ENCODE data around the gene NOP14.
"Not testable (repeated sequence)": the region's sequence is repeated elsewhere in the genome, so short reads cannot be mapped to it uniquely, and the experiment has no call there.

The NOP14 gene

GRCh38 chr4:2942532-2943363 lies 20.5 kb downstream of the NOP14 start:
- DNase-seq (ENCODE audit: low read depth in 3 of 3): no peak

DNA sequence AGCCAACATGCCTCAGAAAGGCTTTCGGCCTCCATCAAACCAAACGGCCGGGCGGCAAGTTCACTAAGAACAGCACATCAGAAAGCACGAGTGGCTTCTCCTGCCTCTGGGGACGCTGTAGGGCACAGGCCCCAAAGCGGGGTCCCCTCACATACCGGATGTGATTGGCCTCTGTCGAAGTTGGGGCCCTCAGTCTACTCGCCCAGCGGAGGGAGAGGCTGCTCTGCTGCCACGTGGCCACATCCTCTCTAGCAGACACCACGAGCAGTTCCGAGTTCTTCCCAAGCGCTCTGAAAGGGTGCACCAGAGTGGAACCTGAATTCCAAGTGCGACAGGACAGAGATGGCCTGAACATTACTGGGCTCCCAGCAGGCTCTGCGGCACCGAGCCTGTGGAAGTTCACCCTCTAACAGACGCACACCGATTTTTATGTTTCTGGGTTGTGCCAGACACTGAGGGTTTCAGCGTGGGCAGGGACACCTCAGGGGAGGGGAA lies 21.1 kb downstream of the NOP14 start:
- no peak for DNase-seq (ENCODE audit: low read depth in 3 of 3)

DNA sequence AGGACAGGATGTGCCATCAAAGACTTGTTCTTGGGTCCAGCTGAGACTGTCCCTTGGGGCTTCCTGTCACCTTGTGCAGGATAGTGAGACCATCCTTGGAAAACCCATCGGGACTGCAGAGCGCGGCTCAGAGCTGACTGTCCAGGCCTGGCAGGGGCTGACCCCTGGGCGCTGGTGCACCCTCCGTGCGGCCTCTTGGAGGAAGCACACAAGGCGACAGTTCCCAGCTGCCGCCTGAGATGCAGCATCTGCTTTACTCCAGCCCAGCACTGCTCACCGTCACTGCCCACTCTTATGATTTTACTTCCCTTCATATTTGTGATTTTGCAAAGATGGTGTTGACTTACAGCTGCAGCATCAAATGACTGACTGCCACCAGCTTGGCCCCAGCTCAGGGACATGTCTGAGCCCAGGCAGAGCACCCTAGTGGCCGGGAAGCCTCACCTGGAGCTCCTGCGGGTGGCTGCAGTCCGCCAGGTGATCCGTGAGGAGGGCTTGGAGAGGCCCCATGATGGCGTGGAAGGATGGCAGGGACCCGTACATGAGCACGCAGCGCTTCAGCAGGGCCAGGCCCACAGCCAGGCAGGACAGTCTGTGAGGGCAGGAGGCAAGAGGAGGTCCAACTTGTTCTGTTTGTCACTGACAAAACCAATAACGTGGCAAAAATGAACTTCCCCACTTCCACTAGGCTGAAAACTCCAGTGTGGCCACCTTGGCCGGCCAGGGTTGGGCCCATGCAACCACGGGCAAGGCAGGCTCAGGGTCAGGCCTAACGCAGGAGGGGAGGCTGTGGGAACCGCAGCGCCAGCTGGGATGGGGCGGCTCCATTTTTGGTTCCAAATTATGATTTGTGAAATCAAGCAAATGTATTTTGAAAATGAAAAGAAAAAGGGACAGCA lies 21.8 kb downstream of the NOP14 start:
- no peak for DNase-seq (ENCODE audit: low read depth in 3 of 3)

- DNase-seq (ENCODE audit: low read depth in 3 of 3): no peak
Observed at GRCh38 chr4:2940267-2941137, 22.7 kb downstream of the NOP14 start.

DNA sequence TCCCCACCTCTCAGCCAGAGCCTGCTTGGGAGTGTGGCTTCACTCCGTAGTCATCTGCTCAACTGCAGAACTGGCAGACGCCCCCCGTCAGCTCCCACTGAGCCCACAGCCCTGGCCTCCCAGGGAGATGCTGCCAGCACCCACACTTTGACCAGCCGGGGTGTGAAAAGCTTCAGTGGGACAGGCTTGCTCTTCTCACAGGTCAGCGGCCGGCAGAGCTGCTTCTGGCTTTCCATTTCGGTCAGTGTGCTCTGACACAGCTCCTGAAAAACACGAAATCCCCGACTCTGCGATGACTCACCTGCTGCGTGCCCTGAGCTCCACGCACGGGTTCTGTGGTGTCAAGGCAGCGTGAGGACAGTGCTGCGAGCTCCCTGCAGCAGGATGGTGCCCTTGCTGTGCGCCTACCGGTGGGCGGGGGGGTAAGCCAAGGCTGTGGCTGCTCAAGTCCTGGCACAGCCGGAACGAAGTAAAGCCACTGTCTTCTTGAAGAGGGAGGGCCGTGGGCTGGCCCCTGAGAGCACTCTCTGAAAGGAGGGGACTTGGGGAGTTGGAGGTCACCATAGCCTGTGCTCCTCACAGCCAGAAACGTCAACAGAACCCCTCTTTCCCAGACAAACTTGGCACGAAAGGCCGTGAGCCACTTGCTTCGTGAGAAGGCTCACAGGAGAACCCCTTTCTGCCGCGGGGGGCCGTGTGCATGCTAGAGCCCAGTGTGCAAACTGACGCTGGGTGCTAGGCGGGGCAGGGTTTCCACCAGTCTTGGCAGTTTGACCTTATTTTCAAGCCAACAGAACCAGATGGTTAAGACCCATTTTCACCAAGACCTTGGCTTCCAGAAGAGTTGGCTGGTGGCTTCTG lies 23.6 kb downstream of the NOP14 start:
- DNase-seq (ENCODE audit: low read depth in 3 of 3): no peak

DNA sequence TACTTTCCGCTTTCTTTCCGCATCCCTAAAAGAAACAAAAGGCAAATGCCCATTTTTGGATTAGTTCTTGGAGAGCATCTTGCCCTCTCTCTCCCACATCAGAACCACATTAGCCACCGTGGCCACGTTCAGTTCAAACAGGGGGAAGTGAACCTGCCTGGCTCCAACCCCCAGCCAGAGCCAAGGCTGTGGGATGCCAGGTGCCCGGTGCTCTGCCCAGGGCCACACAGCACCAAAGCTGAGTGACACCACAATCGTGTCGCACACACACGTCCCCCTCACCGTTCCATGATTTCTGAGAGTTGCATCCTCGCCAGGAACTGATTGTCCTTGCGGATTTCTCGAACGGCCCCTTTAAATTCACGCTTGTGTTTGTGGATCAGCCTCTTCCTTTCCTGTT lies 24.3 kb downstream of the NOP14 start:
- no peak for DNase-seq (ENCODE audit: low read depth in 3 of 3)

- DNase-seq (ENCODE audit: low read depth in 3 of 3): not testable (repeated sequence)
Observed at GRCh38 chr4:2938411-2938810, 24.8 kb downstream of the NOP14 start.

- DNase-seq (ENCODE audit: low read depth in 3 of 3): no peak
Observed at GRCh38 chr4:2937986-2938385, 25.2 kb downstream of the NOP14 start.

GRCh38 chr4:2937146-2937857 lies 25.9 kb downstream of the NOP14 start:
- no peak for DNase-seq (ENCODE audit: low read depth in 3 of 3)

- peak in 2 of 3 donors; percentile 46 to 62 for DNase-seq (ENCODE audit: low read depth in 3 of 3)
Observed at GRCh38 chr4:2936773-2937145, 26.4 kb downstream of the NOP14 start.

GRCh38 chr4:2935762-2936743 lies 27.2 kb downstream of the NOP14 start:
- DNase-seq (ENCODE audit: low read depth in 3 of 3): peak; percentile 62 to 84 (median 68)

DNA sequence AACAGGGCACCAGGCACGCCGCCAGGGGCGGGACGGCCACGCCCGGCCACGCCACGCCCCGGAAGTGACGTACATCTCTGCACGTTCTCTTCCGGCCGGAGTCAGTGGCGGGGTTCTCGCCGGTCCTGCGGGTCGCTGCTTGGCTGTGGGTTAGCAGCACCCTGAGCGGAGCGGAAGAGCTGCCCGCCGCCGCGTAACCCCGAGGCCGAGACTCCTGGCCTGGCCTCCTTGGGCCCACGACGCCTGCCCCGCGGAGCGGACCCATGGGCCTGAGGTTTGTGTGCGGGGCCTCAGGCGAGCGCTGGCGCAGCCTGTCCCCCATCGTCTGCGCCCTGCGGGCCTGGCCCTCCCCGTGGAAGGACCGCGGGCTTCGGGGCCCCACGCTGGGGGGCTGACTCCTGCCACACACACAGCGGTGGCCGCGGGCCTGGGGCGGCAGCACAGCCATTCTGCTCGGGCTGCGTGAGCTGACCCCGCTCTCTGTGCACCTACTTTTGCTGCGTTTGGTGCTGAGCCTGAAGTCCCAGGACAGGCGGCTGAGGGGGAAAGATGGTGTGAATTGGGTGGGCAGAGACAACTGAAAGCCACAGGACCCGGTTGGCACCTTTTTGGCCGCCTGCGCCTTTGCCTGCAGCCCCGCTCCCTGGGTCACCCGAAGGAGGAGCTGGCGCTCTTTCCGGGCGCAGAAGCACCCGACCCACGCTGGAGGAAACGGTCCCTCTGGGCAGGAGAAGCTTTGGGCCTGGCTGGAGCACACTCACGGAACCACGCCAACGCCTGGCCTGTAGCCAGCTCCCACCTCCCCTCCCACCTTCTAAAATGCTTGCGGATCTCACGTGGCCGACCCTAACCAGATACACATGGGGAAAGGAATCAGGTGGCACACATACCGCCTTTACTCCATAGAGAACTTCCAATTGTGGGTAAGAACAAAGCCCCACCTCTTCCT lies 28.1 kb downstream of the NOP14 start:
- peak; percentile 90 to 99 (median 96) for DNase-seq (ENCODE audit: low read depth in 3 of 3)

DNA sequence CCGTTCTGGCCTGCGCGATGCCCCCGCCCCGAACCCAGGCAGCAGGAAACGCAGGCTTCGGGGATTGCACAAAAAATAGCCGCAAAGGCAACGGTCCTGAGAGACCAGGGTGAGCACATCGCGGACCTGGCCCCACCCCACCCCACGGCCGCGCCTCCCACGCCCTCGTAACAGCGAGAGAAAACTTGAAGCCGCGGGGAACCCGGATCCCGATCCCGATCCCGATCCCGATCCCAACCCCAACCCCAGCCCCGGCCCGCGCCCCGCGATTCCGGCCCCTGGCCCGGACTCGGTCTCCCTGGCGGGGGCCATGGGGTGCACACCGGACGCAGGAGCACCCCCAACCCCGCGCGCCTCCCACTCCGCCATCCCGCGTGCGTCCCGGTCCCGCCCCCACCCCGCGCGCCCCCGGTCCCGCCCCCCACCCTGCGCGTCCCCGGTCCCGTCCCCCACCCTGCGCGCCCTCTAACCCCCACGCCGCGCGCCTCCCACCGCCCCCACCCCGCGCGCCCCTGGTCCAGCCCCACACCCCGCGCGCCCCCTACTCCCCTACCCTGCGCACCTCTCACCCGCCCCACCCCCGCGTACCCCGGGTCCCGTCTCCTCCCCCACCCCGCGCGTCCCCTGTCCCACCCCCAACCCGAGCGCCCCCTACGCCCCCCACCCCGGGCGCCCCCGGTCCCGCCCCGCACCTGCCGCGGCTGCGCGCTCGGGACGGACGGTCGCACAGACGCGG lies 29.0 kb downstream of the NOP14 start:
- no peak for DNase-seq (ENCODE audit: low read depth in 3 of 3)

DNA sequence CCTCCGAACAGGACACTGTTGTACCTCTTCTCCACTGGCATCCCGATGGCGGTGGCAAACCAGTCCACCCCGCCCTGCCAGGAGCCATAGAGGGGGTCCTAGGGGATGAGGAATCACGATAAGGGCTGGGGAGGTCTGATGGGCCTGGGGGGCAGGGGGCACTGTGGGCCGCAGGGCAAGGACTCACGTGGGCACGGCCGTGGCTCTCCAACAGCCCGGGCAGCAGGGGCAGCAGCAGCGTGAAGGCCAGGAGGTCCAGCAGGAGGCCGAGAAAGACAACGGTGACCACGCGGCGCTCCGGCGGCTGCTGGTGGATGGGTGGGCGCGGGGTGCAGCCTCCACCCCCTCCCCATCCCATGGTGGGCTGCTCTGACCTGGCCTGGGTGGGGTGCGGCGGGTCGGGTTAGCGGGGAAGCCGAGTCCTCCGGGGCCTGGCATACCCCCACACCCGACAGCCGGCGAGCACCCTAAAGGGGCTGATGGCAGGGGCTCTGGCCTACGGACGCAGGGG lies 29.6 kb downstream of the NOP14 start:
- DNase-seq (ENCODE audit: low read depth in 3 of 3): no peak

- no peak for DNase-seq (ENCODE audit: low read depth in 3 of 3)
Observed at GRCh38 chr4:2932951-2933565, 30.1 kb downstream of the NOP14 start.

DNA sequence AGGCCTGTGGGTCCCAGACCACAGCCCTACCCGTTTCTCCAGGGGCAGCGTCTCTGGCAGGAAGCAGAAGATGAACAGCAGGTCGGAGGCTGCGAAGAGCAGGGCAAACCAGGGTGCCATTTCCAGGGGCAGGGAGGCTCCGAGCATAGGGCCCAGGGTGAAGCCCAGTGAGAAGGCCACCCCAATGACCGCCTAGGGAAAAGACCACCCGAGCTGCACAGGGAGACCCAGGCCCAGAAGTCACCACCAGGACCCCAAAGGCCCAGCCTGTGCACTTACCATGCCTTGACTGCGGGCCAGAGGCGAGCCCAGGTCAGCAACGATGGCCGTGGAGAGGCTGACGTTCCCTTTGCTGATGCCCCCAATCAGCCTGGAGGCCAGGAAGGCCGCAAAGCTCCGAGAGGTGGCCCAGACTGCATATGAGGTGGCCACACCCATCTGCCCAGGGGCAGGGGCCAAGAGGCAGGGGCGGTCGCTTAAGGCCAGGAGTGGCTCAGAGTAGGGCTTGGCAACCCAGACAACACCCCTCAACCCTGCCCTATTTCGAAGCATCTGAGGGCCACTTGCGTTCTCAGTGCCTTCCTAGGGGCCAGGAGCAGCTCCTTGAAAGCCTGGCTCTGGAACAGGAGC lies 30.8 kb downstream of the NOP14 start:
- no peak for DNase-seq (ENCODE audit: low read depth in 3 of 3)
